Right ventricle myocardium superior (tissue), 1 donor: ENCODE measurements around the gene PACSIN2. TPM values are rescaled to one million over a fixed set of nuclear protein-coding genes. Genes with fewer than 3 reads are reported as not detected.
"Not testable (repeated sequence)": the region's sequence is repeated elsewhere in the genome, so short reads cannot be mapped to it uniquely, and the experiment has no call there.

Experiments used
- ATAC-seq: fragments of 200-7000 bp; cut with Tn5 transposase; one replicate; pipeline ENCODE4 v1.9.1; 2020; ENCODE audit warnings: mild to moderate bottlenecking; ENCODE audit not compliant: poor library complexity
- DNase-seq: peaks from one replicate; pipeline ENCODE4 v3.0.0-alpha.2; 2020
- intact Hi-C: fragments of 100-400 bp; cut with DNase I; formaldehyde crosslinking; loops from one replicate; pipeline ENCODE4 v1.11.2; 2022
- total RNA-seq: library from RNA; stranded (reverse); fragmentation: NEBNext Ultra II Directional; extraction: Animal tissue kit (Norgen Biotek cat#: 25700); gene quantifications from one replicate; pipeline ENCODE4 v1.2.1, GENCODE V29; 2021
- donor health status: DM: no; HTN: yes; CAD: no; lungs with severe emphysema.

PACSIN2 gene
- total RNA-seq, 1 donor from 2014 or later, result 60.2 TPM

GRCh38 chr22:43013355-43014315, 1.3 kb downstream of the PACSIN2 start:
- intact Hi-C loops, result no loop called here
- no peak for ATAC-seq
- no peak for DNase-seq

GRCh38 chr22:43012390-43012789, 2.6 kb downstream of the PACSIN2 start:
- DNase-seq, result no peak
- intact Hi-C loops, result no loop called here
- ATAC-seq, result no peak

DNA sequence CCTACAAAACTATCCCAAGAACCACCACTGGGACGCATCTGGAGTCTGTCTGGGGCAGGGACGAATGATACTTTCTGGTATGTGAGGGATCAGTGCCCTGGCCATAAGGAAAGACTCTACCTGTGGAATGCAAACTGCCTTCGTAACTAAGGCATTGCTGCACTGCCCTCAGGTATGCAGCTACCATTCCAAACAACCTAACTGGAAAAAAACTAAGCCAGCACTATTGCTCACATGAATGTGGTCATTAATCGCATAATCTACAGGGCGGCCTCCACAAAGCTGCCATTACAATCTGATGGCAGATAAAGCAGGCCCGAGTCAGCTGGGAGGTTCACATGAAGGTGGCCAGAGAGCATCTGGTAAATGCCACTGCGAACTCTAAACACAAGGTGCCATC, 3.9 kb downstream of the PACSIN2 start:
- ATAC-seq (no peak), DNase-seq (no peak)
- intact Hi-C loops, result no loop called here

DNA sequence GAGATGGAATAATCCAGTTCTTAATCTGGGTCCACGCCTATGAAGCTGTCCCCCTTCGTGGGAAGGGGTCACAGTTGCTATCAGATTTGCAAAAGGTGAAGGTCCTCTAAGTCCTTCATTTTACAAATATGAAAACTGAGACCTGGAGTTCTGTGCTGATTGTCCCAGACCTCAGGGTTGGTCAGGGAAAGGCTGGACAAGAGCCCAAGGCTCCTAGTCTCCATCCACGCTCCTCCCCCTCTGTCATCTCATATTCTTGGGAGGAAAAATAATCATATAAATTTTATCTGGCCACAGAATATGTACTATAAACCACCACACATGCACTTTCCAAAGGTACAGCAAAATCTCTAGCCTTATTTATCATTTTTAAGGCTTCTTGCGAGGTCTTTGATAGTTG, 5.5 kb downstream of the PACSIN2 start:
- ATAC-seq (no peak), DNase-seq (no peak)
- intact Hi-C loops, result no loop called here

- ATAC-seq (no peak), DNase-seq (no peak)
- intact Hi-C loops, result no loop called here
These were observed 6.0 kb downstream of the PACSIN2 start for GRCh38 chr22:43008921-43009320.

- peak; percentile 51 for ATAC-seq
- peak; percentile 65 for DNase-seq
- intact Hi-C loops, result no loop called here
These were observed 6.4 kb downstream of the PACSIN2 start for GRCh38 chr22:43008509-43008908.

DNA sequence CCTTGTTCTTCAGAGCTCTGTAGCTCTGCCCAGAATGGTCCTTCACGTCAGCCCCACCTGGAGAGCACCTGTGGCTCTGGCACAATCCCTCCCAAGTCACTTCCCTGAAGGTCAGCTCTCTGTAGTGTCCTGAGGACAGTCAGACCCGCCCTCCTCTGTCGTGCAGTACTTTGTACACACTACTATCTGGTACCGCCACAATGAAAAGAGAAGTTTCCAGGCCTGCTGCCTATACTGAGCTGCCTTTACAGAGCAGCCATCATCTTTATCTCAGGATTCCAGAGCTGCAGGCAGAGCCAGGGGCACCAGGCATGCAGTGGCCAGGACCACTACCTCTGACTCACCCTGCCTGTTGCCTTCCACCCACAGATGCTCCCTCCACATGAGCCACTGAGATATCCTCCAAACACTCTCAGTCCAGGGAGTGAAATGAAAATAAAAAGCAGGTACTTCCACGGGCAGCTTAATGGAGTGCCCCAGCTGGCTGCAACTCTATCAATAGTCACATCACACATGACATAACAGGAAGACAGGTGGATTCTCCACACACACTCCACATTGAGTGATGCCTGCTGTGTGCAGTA, 7.3 kb downstream of the PACSIN2 start:
- ATAC-seq (peak; percentile 53), DNase-seq (no peak)
- intact Hi-C loops, result no loop called here

DNA sequence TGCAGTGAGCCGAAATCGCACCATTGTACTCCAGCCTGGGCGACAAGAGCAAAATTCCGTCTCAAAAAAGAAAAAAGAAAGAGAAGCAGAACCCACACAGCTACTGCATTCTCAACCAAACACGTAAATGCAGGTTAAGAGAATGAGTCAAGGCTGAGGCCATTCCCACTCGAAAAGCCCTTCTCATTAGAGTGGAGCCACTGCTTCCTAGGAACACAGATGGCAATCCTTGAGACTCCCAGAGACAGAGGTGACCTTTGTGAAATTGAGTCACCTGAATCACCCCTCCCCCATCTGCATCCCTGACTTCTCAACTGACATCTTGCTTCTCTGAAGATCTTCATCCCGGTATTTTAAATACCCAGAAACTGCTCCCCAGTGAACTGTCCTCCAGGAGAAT, 8.2 kb downstream of the PACSIN2 start:
- ATAC-seq (no peak), DNase-seq (no peak)
- intact Hi-C loops, result no loop called here

DNA sequence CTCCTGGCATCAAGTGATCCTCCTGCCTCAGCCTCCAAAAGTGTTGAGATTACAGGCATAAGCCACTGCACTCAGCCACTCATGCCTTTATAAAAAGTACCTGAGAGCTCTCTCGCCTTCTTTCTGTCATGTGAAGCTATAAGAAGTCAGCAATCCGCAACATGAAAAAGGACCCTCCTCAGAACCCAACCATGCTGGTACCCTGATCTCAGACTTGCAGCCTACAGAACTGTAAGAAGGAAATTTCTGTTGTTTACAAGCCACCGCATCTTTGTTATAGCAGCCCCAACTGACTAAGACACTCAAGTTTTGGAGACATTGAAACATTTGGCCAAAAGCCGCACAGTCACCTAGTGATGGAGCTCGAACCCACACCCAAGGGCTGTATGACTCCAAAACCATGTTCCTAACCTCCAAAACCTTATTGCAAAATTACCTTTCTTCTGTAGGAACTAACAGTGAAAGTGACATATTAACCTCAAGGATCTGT, 8.9 kb downstream of the PACSIN2 start:
- intact Hi-C loops, result no loop called here
- ATAC-seq, result no peak
- no peak for DNase-seq

DNA sequence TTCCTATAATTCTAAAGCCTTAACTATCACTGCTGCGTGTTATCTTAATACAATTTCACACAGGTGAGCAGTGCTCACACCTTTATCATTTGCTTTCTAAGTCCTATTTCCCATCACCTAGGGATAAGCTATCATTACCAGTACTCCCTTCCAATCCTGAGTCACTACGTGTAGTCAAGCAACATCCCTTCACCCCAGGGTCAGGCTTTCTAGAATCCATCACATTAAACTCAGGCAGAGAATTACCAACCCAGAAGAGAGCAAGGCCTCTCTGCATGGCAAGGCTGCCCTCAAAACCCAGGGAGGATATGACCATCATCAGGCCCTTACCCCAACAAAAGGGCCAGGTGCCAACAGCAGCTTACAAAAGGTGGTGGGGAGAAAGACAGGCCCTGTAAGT, 9.8 kb downstream of the PACSIN2 start:
- ATAC-seq (no peak), DNase-seq (no peak)
- intact Hi-C loops, result no loop called here

DNA sequence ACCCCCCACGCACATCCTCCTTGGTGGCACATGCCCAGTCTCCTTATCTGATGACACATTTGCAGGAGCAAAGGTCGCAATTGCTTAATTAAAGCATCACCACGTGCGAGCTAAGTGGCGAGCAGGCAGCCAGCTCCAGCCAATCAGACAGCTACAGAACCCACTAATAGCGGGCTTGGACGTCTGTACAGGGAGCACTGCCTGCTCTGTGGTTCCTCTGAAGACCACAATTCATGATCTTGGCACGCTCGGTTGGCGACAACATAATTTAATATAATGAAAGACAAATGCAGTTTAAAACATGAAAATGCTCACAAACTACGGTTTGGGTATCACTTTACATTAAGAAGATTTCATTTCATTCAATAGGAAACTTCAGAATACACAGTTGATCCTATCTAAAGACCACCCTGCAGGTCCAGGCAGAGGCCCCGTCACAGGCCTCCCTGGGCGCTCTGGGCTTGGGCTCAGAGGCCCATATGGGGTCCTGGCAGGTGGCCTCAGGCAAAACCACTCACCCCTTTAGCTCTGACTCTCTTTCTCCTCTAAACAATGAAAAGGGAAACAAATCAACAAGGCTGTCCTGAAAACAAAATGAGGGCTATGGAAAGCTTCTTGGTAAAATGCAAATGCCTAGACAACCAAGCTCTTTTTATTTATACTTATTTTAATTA, 10.4 kb downstream of the PACSIN2 start:
- intact Hi-C loops, result no loop called here
- DNase-seq (no peak), ATAC-seq (no peak)

- DNase-seq (no peak), ATAC-seq (no peak)
- intact Hi-C loops, result no loop called here
These were observed 12.8 kb downstream of the PACSIN2 start for GRCh38 chr22:43002202-43002586.

- intact Hi-C loops, result no loop called here
- ATAC-seq (peak; percentile 39), DNase-seq (no peak)
These were observed 13.4 kb downstream of the PACSIN2 start for GRCh38 chr22:43001271-43002201.

DNA sequence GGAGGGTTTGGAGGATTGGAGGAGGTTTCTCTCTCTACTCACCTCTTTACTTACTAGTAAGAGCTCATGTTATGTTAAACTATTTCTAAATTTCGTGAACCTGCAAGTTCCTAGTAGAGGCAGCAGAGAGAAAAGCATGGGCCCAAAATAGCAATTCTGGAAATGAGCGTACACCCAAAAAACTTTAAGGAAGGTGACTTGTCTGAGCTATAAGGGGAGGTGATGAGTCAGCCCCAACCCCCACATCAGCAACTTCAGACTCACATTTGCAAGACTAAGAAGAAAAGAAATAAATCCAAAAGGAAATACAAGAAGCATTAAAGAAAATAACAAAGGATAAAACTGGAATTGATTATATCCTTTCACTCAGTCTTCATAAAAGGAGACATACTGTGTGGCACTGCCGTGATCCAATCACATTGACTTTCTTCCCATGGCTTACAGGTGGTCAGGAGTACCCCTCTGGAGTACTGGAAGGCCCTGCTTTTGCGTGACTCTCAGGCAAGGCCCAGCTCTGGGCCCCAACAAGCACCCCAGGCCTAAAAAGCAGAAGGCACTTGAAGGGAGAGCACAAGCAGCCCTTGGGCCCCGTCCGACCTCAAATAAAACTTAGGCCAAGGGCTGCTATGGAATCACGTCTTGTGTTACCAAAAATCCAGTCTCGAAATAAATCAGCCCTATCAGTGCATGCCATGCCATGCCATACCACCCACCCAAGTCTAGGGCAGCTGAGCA, 14.3 kb downstream of the PACSIN2 start:
- DNase-seq (no peak), ATAC-seq (no peak)
- intact Hi-C loops, result no loop called here

DNA sequence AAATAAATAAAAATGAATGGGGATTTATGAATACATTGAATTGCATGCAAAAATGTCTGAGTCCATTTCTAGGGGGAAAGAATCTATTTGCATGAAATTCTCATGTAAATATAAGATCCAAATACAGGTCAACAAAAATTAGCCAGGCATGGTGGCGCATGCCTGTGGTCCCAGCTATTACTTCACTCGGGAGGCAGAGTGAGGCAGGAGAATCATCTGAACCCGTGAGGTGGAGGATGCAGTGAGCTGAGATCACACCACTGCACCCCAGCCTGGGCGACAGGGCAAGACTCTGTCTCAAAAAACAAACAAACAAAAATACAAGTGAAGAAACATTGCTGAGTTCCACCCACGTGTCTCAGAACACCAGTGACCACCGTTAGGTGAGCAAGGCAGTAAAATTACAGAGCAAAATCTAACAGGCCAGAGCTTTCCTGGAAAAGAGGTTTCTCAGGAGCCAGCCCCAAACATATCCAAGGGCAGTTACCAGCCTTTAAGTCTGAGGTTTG, 17.3 kb downstream of the PACSIN2 start:
- no peak for ATAC-seq
- intact Hi-C loops, result no loop called here
- DNase-seq, result no peak

GRCh38 chr22:42996646-42997365, 18.1 kb downstream of the PACSIN2 start:
- DNase-seq (no peak), ATAC-seq (no peak)
- intact Hi-C loops, result no loop called here

DNA sequence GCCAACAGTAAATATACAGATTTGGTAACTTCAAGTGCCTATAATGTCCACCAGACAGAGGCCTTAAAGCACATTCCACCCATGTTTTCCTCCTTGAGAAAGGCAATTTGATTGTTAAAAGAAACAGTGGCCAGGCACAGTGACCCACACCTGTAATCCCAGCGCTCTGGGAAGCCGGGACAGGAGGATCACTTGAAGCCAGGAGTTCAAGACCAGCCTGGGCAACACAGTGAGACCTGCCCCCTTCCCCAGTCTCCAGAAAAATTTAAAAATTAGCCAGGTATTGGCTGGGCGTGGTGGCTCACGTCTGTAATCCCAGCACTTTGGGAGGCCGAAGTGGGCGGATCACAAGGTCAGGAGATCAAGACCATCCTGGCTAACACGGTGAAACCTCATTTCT, 19.3 kb downstream of the PACSIN2 start:
- ATAC-seq, DNase-seq, intact Hi-C loops: not testable (repeated sequence)
